ENCODE results near the gene ZNF585A. TPM values are rescaled to one million over a fixed set of nuclear protein-coding genes. Genes with fewer than 3 reads are reported as not detected.

The ZNF585A gene
- total RNA-seq, 1 donor from 2014 or later: 6.9 TPM

GRCh38 chr19:37095859-37096258 is 76.6 kb downstream of the ZNF585A start:
- DNase-seq (ENCODE audit: low read depth, low spot score): no peak

Other genes with a start within 250 kb of the ZNF585A start
- gene ZNF420, start 94.3 kb downstream of the ZNF585A start, total RNA-seq: 6.7 and 13.2 TPM in 2 replicates
- gene ZNF585B, start 37.8 kb upstream of the ZNF585A start, total RNA-seq: 10.7 and 16.7 TPM in 2 replicates
- 3.0 and 6.3 TPM in 2 replicates for gene ZNF383, start 45.5 kb upstream of the ZNF585A start, total RNA-seq
- gene ZNF527, start 198.4 kb upstream of the ZNF585A start, total RNA-seq: 4.0 and 4.1 TPM in 2 replicates